IPS DF 4.7 (cell line): ENCODE measurements around the gene MACO1.
"Not testable (repeated sequence)": the region's sequence is repeated elsewhere in the genome, so short reads cannot be mapped to it uniquely, and the experiment has no call there.

Experiments
- DNase-seq: peaks from one replicate; pipeline ENCODE4 v3.0.0-alpha.2; 2013; ENCODE audit warnings: low spot score; ENCODE audit errors: extremely low read depth

MACO1 gene

GRCh38 chr1:25456502-25456901, 25.8 kb downstream of the MACO1 start:
- no peak for DNase-seq

GRCh38 chr1:25458541-25459298, 28.0 kb downstream of the MACO1 start:
- no peak for DNase-seq

- DNase-seq = no peak
Measured at GRCh38 chr1:25460020-25460419, 29.3 kb downstream of the MACO1 start.

- DNase-seq = not testable (repeated sequence)
Measured at GRCh38 chr1:25460816-25461215, 30.1 kb downstream of the MACO1 start.

GRCh38 chr1:25461849-25462248, 31.2 kb downstream of the MACO1 start:
- no peak for DNase-seq

- no peak for DNase-seq
Measured at GRCh38 chr1:25462732-25463131, 32.0 kb downstream of the MACO1 start.

GRCh38 chr1:25467193-25467592, 36.5 kb downstream of the MACO1 start:
- DNase-seq = no peak

GRCh38 chr1:25467616-25468015, 36.9 kb downstream of the MACO1 start:
- DNase-seq = no peak

GRCh38 chr1:25468033-25468432, 37.3 kb downstream of the MACO1 start:
- DNase-seq = no peak

- DNase-seq = no peak
Measured at GRCh38 chr1:25469177-25469576, 38.5 kb downstream of the MACO1 start.

- no peak for DNase-seq
Measured at GRCh38 chr1:25472471-25472870, 41.8 kb downstream of the MACO1 start.

GRCh38 chr1:25473653-25474225, 43.0 kb downstream of the MACO1 start:
- no peak for DNase-seq

GRCh38 chr1:25474439-25475047, 43.8 kb downstream of the MACO1 start:
- no peak for DNase-seq

- DNase-seq = no peak
Measured at GRCh38 chr1:25476186-25477097, 45.7 kb downstream of the MACO1 start.

GRCh38 chr1:25477448-25478034, 46.8 kb downstream of the MACO1 start:
- no peak for DNase-seq

- DNase-seq = no peak
Measured at GRCh38 chr1:25478633-25479032, 47.9 kb downstream of the MACO1 start.

- DNase-seq = no peak
Measured at GRCh38 chr1:25481625-25482024, 50.9 kb downstream of the MACO1 start.

- DNase-seq = no peak
Measured at GRCh38 chr1:25482211-25482610, 51.5 kb downstream of the MACO1 start.

GRCh38 chr1:25484096-25484495, 53.4 kb downstream of the MACO1 start:
- no peak for DNase-seq

- no peak for DNase-seq
Measured at GRCh38 chr1:25484533-25484932, 53.8 kb downstream of the MACO1 start.
